ENCODE results near the gene NUP210L.

The NUP210L gene

DNA sequence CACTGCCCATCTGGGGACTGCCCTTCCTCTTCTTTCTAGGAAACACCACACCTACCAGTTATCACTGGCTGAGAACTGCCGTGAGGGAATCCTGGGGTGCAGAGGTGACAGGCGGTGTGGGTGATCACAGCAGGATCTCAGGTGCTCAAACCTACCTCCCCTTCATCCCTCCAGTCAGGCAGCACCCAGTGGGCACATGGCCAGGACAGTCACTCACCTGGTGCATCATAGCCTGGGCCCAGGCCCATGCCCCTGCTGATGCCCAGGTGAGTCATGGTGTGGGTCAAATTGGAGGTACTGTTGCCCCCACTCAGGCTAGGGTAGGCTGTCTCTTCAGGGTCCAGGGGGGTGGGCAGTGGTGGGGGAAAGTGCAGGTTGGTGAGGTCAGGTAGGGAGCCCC lies 203.1 kb downstream of the NUP210L start:
- no peak for DNase-seq (ENCODE audit: extremely low read depth, low read depth)
- TF ChIP-seq, protein P1, sequence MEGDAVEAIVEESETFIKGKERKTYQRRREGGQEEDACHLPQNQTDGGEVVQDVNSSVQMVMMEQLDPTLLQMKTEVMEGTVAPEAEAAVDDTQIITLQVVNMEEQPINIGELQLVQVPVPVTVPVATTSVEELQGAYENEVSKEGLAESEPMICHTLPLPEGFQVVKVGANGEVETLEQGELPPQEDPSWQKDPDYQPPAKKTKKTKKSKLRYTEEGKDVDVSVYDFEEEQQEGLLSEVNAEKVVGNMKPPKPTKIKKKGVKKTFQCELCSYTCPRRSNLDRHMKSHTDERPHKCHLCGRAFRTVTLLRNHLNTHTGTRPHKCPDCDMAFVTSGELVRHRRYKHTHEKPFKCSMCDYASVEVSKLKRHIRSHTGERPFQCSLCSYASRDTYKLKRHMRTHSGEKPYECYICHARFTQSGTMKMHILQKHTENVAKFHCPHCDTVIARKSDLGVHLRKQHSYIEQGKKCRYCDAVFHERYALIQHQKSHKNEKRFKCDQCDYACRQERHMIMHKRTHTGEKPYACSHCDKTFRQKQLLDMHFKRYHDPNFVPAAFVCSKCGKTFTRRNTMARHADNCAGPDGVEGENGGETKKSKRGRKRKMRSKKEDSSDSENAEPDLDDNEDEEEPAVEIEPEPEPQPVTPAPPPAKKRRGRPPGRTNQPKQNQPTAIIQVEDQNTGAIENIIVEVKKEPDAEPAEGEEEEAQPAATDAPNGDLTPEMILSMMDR (IDR thresholded peaks at IDR 0.05; ENCODE audit: low read depth, low read length) = no peak

DNA sequence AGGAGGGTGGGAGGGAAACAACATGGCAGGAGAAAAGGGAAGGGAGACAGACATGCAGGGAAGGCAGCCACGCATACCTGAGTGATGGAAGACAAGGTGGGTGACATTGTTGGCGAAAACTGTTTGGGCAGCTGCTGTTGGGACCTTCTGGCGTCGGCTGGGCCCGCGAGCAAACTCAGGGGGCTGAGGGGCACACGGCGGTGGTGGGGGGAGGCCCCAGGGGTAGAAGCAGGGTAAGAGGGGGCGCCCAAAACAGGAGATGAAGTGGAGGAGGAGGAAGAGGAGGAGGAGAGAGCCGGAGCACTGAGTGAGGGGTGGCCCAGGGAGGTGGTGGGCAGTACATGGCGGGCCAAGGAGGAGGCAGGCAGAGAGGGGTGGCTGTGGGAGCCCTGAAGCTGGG lies 203.7 kb downstream of the NUP210L start:
- TF ChIP-seq, protein P1 (IDR thresholded peaks at IDR 0.05; ENCODE audit: low read depth, low read length) = no peak
- no peak for DNase-seq (ENCODE audit: extremely low read depth, low read depth)

DNA sequence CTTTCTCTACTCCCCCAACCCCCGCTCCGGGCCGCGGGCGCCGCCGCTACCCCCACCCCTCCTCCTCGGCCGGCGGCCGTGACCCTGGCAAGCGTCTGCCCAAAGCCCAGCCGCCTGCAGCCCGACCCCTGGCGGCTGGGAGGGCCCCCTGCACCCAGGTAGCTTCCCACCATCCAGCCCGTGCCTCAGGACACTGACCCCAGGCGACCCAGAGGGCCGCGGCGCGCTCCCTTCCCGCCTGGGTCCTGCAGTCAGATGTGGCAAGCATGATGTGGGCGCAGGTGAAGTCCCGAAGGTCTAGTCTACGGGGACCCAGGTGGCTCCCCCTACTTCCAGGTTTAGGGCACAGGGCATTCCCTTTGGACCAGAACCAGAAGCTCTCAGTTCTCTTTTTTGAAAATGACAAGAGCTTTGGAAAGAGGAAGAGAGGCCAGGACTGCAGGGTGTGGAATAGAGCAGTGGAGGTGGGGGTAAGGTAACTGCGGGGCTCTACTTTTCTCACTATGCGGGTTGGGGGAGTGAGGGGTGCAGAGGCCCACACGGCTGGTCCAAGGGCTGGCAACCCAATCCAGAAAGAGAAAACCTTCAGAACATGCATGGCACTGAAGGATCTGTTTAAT lies 208.1 kb downstream of the NUP210L start, which contains the start of gene DENND4B:
Gene DENND4B (minus strand): TSS at position 97 of the 620 bp plus-strand sequence. CDS start 2,344 bp downstream, outside the sequence.
- peak; percentile 50 for DNase-seq (ENCODE audit: extremely low read depth, low read depth)

DNA sequence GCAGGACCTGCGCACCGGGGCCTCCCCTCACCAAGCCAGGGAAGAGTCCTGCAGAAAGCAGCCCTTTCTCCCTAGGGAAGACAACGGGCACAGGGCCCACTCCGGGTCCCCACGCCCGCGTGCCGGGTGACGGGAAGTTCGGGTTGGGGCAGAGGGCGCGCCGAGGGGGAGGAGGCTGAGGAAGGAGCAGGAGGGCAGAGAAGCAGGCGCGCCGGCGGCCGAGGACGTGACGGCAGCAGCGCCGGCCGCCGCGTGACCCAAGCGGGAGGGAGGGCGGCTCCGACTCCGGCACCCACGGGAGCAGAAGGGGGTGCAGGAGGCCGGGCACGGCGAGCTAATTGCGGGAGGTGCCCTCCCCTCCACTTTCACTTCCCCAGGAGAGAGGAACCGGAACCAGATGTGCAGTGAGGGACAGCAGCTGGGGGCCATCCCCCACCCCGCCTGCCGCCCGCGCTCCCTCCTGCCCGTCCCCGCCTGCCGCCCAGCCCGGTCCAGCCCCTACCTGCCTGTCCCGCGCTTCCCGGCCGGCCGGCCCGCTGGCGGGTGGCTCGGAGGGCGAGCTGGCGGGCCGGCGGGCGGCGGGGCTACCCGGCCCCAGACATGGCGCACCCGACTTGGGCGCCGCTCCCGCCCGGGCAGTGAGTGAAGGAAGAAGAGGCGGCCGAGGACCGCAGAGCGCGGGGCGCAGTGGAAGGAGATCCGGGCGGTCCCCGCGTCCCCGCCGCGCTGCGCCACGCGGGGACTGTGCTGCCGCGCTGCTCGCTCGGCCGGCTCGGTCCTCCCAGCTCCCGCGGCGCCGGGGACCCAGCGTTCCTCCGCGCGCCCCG lies 208.9 kb downstream of the NUP210L start:
- DNase-seq (ENCODE audit: extremely low read depth, low read depth) = no peak
- TF ChIP-seq, protein P1 (IDR thresholded peaks at IDR 0.05; ENCODE audit: low read depth, low read length) = no peak

More for the DNA sequence above, 208.1 kb downstream of the NUP210L start, which contains the start of gene DENND4B:
- TF ChIP-seq, protein P1 (IDR thresholded peaks at IDR 0.05; ENCODE audit: low read depth, low read length) = peak; percentile 84

DNA sequence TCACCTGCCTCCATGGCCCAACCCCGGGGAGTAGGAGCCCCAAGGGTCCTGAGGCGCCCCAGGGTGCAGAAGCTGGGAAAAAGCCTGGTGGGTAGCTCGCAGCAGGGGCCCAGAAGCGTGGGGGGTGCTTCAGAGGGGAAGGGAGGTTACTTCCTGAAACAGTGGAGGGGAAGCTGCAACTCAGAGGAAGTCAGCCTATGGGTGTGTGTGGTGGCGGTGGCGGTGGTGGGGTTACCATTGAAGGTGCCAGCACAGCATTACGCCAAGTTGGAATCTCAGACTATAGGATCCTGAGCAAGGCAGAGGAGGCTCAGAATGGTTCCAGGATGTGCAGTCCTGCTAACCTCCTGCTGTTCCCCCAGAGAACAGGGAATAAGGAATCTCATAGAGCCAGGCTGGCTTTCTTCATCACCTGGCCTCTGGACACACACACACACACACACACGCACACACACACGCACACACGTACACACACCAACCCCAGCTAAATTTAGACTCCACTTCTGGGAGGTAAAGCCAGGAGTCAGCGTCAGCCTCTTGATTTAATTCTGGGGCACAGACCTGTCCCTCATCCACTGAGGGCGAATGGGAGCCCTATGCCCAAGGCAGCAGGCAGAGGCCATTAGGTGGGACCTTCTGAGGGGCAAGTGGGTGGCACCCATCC lies 209.6 kb downstream of the NUP210L start:
- DNase-seq (ENCODE audit: extremely low read depth, low read depth) = no peak

DNA sequence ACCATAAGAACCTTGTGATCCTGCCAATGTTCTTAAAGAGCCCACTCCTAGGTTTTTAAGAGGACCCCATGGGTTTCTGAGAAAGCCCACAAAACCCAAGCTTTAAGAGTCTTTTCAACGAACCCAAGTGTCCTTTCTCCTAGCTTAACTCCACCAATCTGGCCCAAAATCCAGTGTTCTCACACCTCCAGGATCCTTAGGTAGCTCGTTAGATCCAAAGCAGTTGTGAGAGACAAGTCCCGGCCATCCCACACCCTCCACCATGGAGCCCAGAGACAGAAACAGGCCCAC lies 210.1 kb downstream of the NUP210L start:
- TF ChIP-seq, protein P1 (IDR thresholded peaks at IDR 0.05; ENCODE audit: low read depth, low read length) = no peak

More for the DNA sequence above, 209.6 kb downstream of the NUP210L start:
- TF ChIP-seq, protein P1 (IDR thresholded peaks at IDR 0.05; ENCODE audit: low read depth, low read length) = no peak

More for the DNA sequence above, 210.1 kb downstream of the NUP210L start:
- no peak for DNase-seq (ENCODE audit: extremely low read depth, low read depth)

Measured in AG09319 (cell line).